Mesenchymal stem cell (in vitro differentiated cells and primary cell): Measurements from ENCODE around the gene PSMC2.
A peak's percentile ranks its signal among the peaks of the same experiment; 100 is the strongest.

Experiments used
- DNase-seq: peaks from one replicate; pipeline ENCODE4 v3.0.0-alpha.2; 2013
- H2AFZ ChIP-seq: one replicate; pipeline ENCODE4 v1.6.1; 2013; ENCODE audit warnings: low read depth, mild to moderate bottlenecking, control low read depth, inconsistent platforms, low read length, moderate library complexity
- H2AK5ac ChIP-seq: 2 replicates; pipeline ENCODE4 v1.6.1; 2013; ENCODE audit warnings: low read length, moderate library complexity, mild to moderate bottlenecking, inconsistent platforms; ENCODE audit not compliant: severe bottlenecking
- H2BK120ac ChIP-seq: one replicate; pipeline ENCODE4 v1.6.1; 2013; ENCODE audit warnings: low read depth, mild to moderate bottlenecking, inconsistent platforms, low read length, moderate library complexity
- H2BK12ac ChIP-seq, 2 experiments: one replicate each; pipeline ENCODE4 v1.6.1; 2013; ENCODE audit warnings: inconsistent platforms in 2 of 2, low read length in 2 of 2, mild to moderate bottlenecking in 2 of 2, moderate library complexity in 2 of 2, control low read depth in 1 of 2
- H2BK15ac ChIP-seq: one replicate; pipeline ENCODE4 v1.6.1; 2013; ENCODE audit warnings: mild to moderate bottlenecking, low read depth, inconsistent platforms; ENCODE audit not compliant: poor library complexity, severe bottlenecking
- H2BK5ac ChIP-seq: 2 replicates; pipeline ENCODE4 v1.6.1; 2013; ENCODE audit warnings: low read depth, mild to moderate bottlenecking, low read length, control low read depth, inconsistent platforms; ENCODE audit not compliant: poor library complexity, severe bottlenecking
- H3K14ac ChIP-seq, 2 experiments: one replicate each; pipeline ENCODE4 v1.6.1; 2013; ENCODE audit warnings: inconsistent platforms in 2 of 2, low read length in 2 of 2, control low read depth in 1 of 2, mild to moderate bottlenecking in 1 of 2, moderate library complexity in 1 of 2
- H3K18ac ChIP-seq, 2 experiments: one replicate each; pipeline ENCODE4 v1.6.1; 2013; ENCODE audit warnings: inconsistent platforms in 2 of 2, low read length in 2 of 2, control low read depth in 1 of 2, low read depth in 1 of 2, mild to moderate bottlenecking in 1 of 2
- H3K23ac ChIP-seq, 2 experiments: one replicate each; pipeline ENCODE4 v1.6.1; 2013; ENCODE audit warnings: inconsistent platforms in 2 of 2, low read length in 2 of 2, mild to moderate bottlenecking in 2 of 2, moderate library complexity in 2 of 2, control low read depth in 1 of 2
- H3K27ac ChIP-seq: 2 replicates; pipeline ENCODE4 v1.5.1; 2013; ENCODE audit warnings: mild to moderate bottlenecking, moderate library complexity, low read length, control low read depth, inconsistent platforms; ENCODE audit not compliant: poor library complexity, severe bottlenecking
- H3K27me3 ChIP-seq, 2 experiments: 2 replicates each; pipeline versions ENCODE4 v1.6.1 to v1.7.0; 2013; ENCODE audit warnings: low read length in 2 of 2, mild to moderate bottlenecking in 2 of 2, moderate library complexity in 2 of 2, control low read depth in 1 of 2, inconsistent platforms in 1 of 2; ENCODE audit not compliant: control insufficient read depth in 1 of 2, insufficient read depth in 1 of 2
- H3K36me3 ChIP-seq, 2 experiments: 2 replicates each; pipeline versions ENCODE4 v1.6.1 to v1.7.0; 2013; ENCODE audit warnings: low read length in 2 of 2, control low read depth in 1 of 2, inconsistent platforms in 1 of 2, low read depth in 1 of 2, mild to moderate bottlenecking in 1 of 2; ENCODE audit not compliant: insufficient read depth in 2 of 2, control insufficient read depth in 1 of 2
- H3K4ac ChIP-seq, 2 experiments: one replicate each; pipeline ENCODE4 v1.6.1; 2013; ENCODE audit warnings: inconsistent platforms in 2 of 2, low read length in 2 of 2, mild to moderate bottlenecking in 2 of 2, moderate library complexity in 2 of 2, control low read depth in 1 of 2, low read depth in 1 of 2
- H3K4me1 ChIP-seq: 2 replicates; pipeline ENCODE4 v1.6.1; 2013; ENCODE audit warnings: low read depth, low read length, control low read depth; ENCODE audit not compliant: control insufficient read depth, insufficient read depth
- H3K4me2 ChIP-seq: 2 replicates; pipeline ENCODE4 v1.6.1; 2013; ENCODE audit warnings: low read length, mild to moderate bottlenecking, inconsistent platforms; ENCODE audit not compliant: poor library complexity, severe bottlenecking
- H3K4me3 ChIP-seq, 2 experiments: 2 replicates each; pipeline versions ENCODE4 v1.5.1 to v1.7.0; 2013; ENCODE audit warnings: low read length in 2 of 2, mild to moderate bottlenecking in 2 of 2, control low read depth in 1 of 2, low read depth in 1 of 2; ENCODE audit not compliant: insufficient read depth in 1 of 2
- H3K79me1 ChIP-seq: replicated peaks from 2 replicates; pipeline ENCODE4 v1.6.1; 2013; ENCODE audit warnings: mild to moderate bottlenecking, control low read depth, low read length, inconsistent platforms; ENCODE audit not compliant: poor library complexity, severe bottlenecking
- H3K9ac ChIP-seq: 2 replicates; pipeline ENCODE4 v1.7.0; 2013; ENCODE audit warnings: mild to moderate bottlenecking, low read length, moderate library complexity
- H3K9me3 ChIP-seq: 2 replicates; pipeline ENCODE4 v1.7.0; 2013; ENCODE audit warnings: mild to moderate bottlenecking, low read length; ENCODE audit not compliant: control insufficient read depth
- H4K8ac ChIP-seq: one replicate; pipeline ENCODE4 v1.6.1; 2013; ENCODE audit warnings: inconsistent platforms, mild to moderate bottlenecking, low read length, moderate library complexity
- H4K91ac ChIP-seq: one replicate; pipeline ENCODE4 v1.6.1; 2013; ENCODE audit warnings: mild to moderate bottlenecking, low read length, inconsistent platforms
- WGBS: methylation state at CpG from one replicate; pipeline ENCODE4 v1.1.7; 2013; ENCODE audit warnings: mixed read lengths; 5-methylcytosine and 5-hydroxymethylcytosine counted together

PSMC2 gene

GRCh38 chr7:103381280-103382031, 34.0 kb downstream of the PSMC2 start:
- DNase-seq: no peak
- Histone ChIP-seq H3K23ac (no peak overlapping the region), H3K4me1 (no peaks in the 10 kb centered on the region), H3K27ac (no peak overlapping the region), H2AFZ (no peak overlapping the region), H3K27me3 (peaks cover 2 to 6% of the 10 kb centered on the region in 2 experiments), H3K14ac (no peak overlapping the region), H3K4ac (no peak overlapping the region), H3K9ac (no peak overlapping the region), H3K79me1 (no peaks in the 10 kb centered on the region), H3K9me3 (no peaks in the 10 kb centered on the region), H2BK15ac (no peak overlapping the region), H3K4me3 (no peak overlapping the region), H2BK5ac (no peak overlapping the region), H2BK120ac (no peak overlapping the region), H2BK12ac (no peak overlapping the region), H4K8ac (no peak overlapping the region), H2AK5ac (no peak overlapping the region), H3K4me2 (no peak overlapping the region), H3K36me3 (no peaks in the 10 kb centered on the region), H3K18ac (no peak overlapping the region), H4K91ac (peak overlapping the region; percentile 18)
- whole genome bisulfite sequencing: 79% methylated on average over 4 of the region's 4 CpGs

GRCh38 chr7:103382032-103382402, 34.6 kb downstream of the PSMC2 start:
- DNase-seq: no peak
- H3K4ac ChIP-seq: no peak overlapping the region
- H3K18ac ChIP-seq: no peak overlapping the region
- 96% methylated on average over 3 of the region's 5 CpGs for WGBS
- H3K4me3 ChIP-seq: no peak overlapping the region
- H3K4me1 ChIP-seq: no peaks in the 10 kb centered on the region
- H2AK5ac ChIP-seq: no peak overlapping the region
- H3K14ac ChIP-seq: no peak overlapping the region
- no peaks in the 10 kb centered on the region for H3K36me3 ChIP-seq
- H3K23ac ChIP-seq: no peak overlapping the region
- no peak overlapping the region for H2BK120ac ChIP-seq
- no peak overlapping the region for H4K8ac ChIP-seq
- H3K79me1 ChIP-seq: no peaks in the 10 kb centered on the region
- peaks cover 2 to 6% of the 10 kb centered on the region in 2 experiments for H3K27me3 ChIP-seq
- no peak overlapping the region for H2BK5ac ChIP-seq
- no peaks in the 10 kb centered on the region for H3K9me3 ChIP-seq
- no peak overlapping the region for H2AFZ ChIP-seq
- H3K4me2 ChIP-seq: no peak overlapping the region
- H2BK12ac ChIP-seq: no peak overlapping the region
- H3K27ac ChIP-seq: no peak overlapping the region
- no peak overlapping the region for H4K91ac ChIP-seq
- H3K9ac ChIP-seq: no peak overlapping the region
- H2BK15ac ChIP-seq: no peak overlapping the region

GRCh38 chr7:103387242-103387641, 39.8 kb downstream of the PSMC2 start:
- H3K36me3 ChIP-seq: no peaks in the 10 kb centered on the region
- H2AFZ ChIP-seq: no peak overlapping the region
- no peak overlapping the region for H3K14ac ChIP-seq
- no peak overlapping the region for H3K4me3 ChIP-seq
- no peak overlapping the region for H3K23ac ChIP-seq
- H2BK5ac ChIP-seq: no peak overlapping the region
- no peak overlapping the region for H3K4ac ChIP-seq
- H3K18ac ChIP-seq: no peak overlapping the region
- no peaks in the 10 kb centered on the region for H3K9me3 ChIP-seq
- no peaks in the 10 kb centered on the region for H3K79me1 ChIP-seq
- 89% methylated on average over 1 of the region's 1 CpG for WGBS
- no peak overlapping the region for H3K27ac ChIP-seq
- H2AK5ac ChIP-seq: no peak overlapping the region
- no peak overlapping the region for H2BK15ac ChIP-seq
- no peak for DNase-seq
- H3K4me1 ChIP-seq: no peaks in the 10 kb centered on the region
- no peak overlapping the region for H4K91ac ChIP-seq
- no peak overlapping the region for H2BK120ac ChIP-seq
- no peaks in the 10 kb centered on the region for H3K27me3 ChIP-seq
- H2BK12ac ChIP-seq: no peak overlapping the region
- no peak overlapping the region for H3K9ac ChIP-seq
- H4K8ac ChIP-seq: no peak overlapping the region
- no peak overlapping the region for H3K4me2 ChIP-seq

GRCh38 chr7:103388469-103389140, 41.2 kb downstream of the PSMC2 start:
- no peak overlapping the region for H2BK120ac ChIP-seq
- H3K4ac ChIP-seq: no peak overlapping the region
- no peak overlapping the region for H2AFZ ChIP-seq
- H3K27ac ChIP-seq: no peak overlapping the region
- no peak overlapping the region for H4K91ac ChIP-seq
- peaks cover 0 to 3% of the 10 kb centered on the region in 2 experiments for H3K27me3 ChIP-seq
- no peak overlapping the region for H3K23ac ChIP-seq
- H3K4me3 ChIP-seq: no peak overlapping the region
- no peak overlapping the region for H2BK15ac ChIP-seq
- no peak overlapping the region for H3K18ac ChIP-seq
- H3K9ac ChIP-seq: no peak overlapping the region
- H3K4me2 ChIP-seq: no peak overlapping the region
- no peaks in the 10 kb centered on the region for H3K4me1 ChIP-seq
- 85% methylated on average over 3 of the region's 4 CpGs for WGBS
- H2BK5ac ChIP-seq: no peak overlapping the region
- H3K36me3 ChIP-seq: no peaks in the 10 kb centered on the region
- no peak overlapping the region for H2BK12ac ChIP-seq
- DNase-seq: no peak
- no peak overlapping the region for H2AK5ac ChIP-seq
- H3K9me3 ChIP-seq: no peaks in the 10 kb centered on the region
- no peaks in the 10 kb centered on the region for H3K79me1 ChIP-seq
- no peak overlapping the region for H3K14ac ChIP-seq
- H4K8ac ChIP-seq: no peak overlapping the region
